ENCODE data around the gene STON2.

STON2 gene

DNA sequence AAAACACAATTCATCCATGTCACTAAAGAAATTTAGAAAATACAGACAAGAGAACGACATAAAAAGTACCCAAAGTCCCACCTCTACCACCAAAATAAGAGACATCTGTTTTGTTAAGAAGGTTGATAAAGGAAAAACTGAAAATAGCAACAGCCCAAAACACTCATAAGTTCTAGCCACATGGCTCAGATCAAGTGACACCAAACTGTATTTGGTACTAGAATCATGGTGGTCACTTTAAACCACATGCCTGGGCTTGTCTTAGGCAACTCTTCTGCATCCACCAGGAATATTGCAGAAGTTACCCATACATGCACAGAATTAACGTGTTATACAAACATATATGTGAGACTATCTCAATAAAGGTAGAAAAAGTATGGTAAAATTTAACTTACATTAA, 101.2 kb downstream of the STON2 start:
- DNase-seq: no peak

GRCh38 chr14:81298122-81298521, 102.0 kb downstream of the STON2 start:
- no peak for DNase-seq

DNA sequence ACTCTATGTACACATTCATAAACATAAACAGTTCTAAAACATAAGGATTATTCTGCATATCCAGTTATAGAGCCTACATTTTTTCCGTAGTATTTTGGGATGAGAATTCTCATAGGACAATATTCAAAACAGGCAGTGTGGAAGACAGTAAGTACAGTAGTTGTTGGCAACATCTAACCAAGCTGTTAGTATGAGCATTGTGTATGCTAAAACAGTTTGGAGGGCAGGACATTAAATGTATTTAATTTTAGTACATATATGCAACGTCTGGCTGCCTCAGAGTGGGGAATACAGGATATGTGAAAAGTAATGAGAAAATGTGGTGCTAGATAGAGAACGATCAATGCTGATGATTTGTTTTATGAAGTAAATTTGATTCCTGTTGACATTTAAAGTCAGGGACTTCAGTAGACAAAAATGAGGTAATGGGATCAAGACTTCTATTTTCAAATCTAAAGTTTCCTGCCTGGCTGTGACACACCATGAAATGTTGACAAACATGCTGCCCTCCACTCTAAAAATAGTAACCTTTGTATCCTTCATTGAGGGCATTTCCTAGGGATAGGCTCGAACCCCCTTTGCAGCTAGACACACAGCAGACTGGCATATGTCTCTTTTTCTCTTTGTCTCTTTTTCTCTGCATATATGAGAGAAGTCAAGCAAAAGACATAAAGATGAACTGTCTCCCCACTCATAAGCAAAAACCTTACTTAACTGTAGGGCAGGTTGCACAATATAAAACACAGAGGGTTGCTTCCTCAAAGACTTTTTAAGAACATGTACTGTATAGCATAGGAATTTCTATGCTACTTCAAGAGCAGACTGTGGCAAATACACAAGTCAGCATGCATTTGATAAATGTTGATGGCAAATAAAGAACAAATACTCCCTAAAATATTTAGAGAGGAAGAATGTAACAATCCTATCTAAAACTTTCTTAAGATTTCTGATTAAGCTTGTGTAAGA, 103.9 kb downstream of the STON2 start:
- peak; percentile 76 to 86 for DNase-seq

DNA sequence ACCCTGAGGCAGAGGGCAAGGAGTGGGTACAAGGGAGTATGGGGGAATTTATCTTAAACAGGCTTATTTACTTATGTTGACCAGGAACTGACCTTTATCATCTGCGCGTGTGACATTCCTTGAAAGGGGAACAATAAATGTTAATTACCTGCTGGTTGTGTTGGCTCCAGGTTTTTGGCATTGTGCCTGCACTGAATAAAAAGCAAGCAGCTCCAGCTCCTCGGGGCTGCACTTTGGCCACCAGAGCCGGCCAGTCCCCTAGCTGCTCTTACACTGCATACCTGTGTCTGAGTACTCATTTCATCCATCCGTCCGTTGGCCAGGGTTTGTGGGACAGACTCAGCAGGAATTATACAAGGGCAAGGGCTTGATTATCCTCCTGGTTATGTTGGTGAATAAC, 110.6 kb downstream of the STON2 start:
- no peak for DNase-seq

DNA sequence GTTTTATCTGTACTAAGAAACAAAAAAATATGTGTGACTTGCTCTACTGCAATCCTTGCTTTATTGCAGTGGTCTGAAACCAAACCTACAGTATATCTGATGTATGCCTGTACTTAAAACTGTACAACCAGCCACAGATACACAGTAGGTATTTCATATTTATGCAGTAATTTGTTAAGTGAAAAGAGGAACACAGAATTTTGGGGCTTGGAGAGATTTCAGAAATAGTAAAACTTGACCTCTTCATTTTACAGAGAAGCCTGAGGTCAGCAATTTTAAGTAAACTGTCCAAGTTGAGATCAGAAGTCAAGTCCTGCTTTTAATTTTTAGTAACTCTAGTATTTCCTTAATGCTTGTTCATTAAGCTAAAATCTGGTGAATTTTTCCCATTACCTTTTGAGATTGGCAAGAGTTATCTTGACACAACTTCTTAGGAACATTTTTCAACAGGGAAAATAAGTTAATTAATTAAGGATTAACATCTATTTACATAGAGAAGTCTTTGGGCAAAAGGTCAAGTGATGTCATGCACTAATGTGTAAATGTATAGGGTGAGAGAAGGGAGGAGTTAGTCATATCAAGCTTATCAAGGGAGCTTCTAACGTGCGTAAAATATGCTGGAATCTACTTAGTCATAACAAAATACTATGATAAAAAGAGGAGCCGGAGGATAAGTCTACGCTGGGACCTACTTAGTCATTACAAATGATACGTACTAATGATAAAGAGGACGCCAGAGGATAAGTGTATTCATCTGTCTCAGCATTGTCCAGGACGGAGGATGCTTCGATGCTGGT, 113.4 kb downstream of the STON2 start:
- DNase-seq: peak in 1 of 2 donors; percentile 22

DNA sequence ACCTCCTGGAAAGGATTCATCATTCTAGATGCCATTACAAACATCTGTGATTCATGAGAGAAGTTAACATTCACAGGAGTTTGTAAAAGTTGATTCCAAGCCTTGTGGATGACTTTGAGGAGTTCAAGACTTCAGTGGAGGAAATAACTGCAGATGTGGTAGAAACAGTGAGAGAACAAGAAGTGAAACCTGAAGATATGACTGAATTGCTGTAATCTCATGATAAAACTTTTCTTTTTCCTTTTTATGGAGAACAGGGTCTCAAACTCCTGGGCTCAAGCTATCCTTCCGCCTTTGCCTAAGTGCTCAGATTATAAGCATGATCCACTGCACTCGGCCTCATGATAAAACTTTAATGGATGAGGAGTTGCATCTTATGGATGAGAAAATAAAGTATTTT, 114.9 kb downstream of the STON2 start:
- DNase-seq: peak in 1 of 2 donors; percentile 25

- no peak for DNase-seq
Measured at GRCh38 chr14:81281332-81281731, 118.8 kb downstream of the STON2 start.

- DNase-seq: no peak
Measured at GRCh38 chr14:81280136-81280791, 119.9 kb downstream of the STON2 start.

DNA sequence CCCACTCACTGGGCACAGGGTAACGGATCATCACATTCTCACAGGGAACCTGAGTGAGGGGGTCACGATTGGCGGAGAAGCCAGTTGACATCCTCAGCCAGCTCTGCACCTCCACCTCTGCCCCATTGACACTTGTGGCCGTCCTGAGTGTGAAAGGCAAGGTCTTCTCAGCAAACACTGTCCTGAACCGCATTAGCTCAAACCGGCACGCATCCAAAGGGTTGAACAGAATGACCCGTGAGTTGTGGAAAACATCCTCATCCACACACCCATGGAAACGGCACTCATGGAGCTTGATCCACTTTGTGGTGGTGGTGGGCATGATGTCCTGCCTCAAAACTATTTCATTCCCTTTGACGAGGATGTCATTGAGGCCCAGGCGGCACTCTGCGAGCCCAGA, 123.0 kb downstream of the STON2 start:
- DNase-seq: no peak

DNA sequence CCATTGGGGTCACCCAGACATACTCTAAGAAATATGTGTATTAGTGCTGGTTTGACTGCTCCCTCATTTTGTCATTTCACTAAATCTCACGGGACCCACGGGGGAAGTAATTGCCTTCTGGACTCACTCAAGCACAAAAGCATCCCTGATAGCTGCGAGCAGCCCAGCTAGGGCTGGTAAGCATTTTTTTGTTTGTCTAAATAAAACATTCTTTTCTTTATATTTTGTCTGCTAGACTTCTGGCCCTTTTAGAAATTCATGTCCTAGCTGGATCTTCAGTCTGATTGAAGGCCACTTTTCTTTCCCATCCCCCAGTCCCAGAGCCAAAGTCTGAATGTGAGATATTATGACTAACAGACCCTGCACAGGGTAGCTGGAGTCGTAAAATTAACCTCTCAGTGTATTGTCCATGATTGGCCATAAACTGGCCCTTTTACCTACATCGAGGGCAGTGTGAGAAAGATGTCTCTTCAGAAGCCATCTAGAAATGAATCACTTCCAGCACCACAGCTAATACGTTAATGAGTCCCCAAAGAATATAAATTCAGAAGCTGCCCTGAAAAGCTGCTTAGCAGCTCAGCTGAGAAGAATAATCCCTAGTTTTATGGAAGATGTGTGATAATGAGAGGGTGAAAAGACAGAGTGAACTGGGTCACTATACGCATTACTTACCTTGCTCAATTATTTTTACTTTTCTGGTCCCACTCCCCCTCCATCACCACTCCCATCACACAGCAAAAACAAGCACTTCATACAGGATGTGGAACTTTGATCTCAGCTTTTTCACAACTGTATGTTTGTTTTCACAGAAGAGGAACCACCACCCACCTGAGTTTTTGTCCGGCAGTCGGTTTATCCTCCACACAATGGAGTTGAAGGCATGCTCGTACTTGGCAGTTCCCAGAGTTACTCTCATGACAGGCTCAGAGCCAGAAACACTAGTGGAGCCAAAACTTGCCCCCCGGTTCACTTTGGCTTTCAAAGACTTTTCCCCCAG, 123.8 kb downstream of the STON2 start:
- no peak for DNase-seq

DNA sequence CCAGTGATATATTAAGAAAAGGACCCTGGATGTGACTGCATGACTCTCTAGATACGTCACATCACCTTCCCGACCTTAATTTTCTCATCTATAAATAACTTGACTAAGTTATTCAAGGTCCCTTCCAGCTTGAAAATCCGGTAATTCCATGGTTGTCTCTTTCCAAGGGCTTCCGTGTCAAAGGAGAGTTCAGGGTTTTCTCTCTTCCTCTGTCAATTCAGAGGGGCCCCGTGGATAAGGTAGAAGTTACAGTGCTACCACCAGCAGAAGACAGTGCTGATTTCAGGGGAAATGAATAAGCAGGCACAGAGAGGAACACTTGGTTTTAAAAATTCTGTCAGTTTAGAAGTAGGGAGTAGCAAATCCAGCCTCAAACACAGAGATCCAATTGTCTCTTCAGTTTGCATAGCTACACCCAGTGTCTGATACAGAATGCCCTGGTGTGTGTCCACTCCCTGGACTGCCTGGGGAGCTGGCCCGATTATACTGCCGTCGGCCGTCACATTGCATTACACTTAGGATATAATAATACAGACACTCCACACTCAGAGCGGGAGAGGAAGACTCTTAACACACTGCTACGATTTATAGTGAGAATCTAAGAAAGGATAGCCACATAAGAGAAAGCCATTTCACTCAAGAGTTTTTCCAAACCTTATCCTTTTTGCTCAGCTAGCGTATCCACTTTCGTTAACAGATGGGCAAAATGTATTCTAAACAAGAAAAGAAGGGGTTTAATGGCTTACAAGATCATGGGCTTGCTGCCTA, 124.6 kb downstream of the STON2 start:
- DNase-seq: no peak

- DNase-seq: no peak
Measured at GRCh38 chr14:81273961-81274575, 126.1 kb downstream of the STON2 start.

DNA sequence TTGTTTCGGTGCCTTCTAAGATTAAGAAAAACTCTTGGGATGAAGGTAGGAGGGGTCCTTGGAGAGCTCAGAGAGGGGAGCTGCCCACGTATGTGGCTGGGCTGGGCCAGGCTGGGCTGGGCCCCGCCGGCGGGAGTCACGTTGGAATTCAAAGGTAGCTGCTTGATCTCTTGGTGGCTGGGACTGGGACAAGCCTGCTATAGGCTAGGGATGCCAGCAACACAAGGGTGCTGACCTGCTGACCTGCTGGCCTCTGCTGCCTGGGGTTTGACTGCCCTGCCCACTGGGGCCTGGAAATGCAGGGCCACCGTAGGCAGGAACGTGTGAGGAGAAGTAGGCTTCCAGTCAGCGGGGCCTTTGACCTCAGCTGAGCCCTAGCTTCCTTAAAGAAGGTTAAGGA, 126.6 kb downstream of the STON2 start:
- no peak for DNase-seq

DNA sequence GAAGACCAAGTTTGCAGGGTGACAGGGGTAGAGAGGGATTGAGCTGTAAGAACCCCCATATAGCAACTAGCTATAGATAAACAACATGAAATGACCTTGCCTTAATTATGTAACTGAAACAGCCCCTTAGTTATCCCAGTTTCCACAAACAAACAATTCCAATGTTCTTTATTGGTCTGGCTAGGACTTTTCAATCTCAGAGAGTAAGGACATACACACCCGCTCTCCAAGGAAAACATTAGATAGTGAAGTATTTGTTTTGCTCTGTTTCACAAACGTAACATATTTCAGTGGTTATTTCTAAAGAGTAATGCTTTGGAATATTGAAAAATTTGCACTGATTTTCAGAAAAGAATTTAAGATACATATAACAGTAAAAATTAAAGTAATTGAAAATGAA, 127.8 kb downstream of the STON2 start:
- DNase-seq: no peak

GRCh38 chr14:81269979-81270375, 130.1 kb downstream of the STON2 start:
- peak; percentile 10 to 43 for DNase-seq

GRCh38 chr14:81269100-81269978, 130.8 kb downstream of the STON2 start:
- DNase-seq: peak; percentile 77 to 87

DNA sequence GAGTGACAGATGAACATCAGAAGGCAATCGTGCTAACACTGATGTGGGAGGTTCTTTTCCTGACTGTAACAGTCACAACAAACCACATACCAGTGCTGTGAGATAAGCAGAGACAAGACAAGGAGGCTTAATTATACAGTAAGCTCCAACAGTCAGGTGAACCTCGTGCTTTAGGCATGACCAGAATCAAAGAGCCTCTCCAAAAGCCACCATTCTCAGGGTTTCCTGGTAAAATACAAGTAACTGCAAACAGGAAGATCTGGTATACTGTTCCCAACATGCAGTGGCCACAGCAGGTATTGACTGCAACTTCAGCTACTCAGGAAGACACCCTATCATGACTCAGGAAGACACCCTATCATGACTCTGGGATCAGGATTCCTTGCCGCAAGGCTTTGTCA, 132.1 kb downstream of the STON2 start:
- no peak for DNase-seq

DNA sequence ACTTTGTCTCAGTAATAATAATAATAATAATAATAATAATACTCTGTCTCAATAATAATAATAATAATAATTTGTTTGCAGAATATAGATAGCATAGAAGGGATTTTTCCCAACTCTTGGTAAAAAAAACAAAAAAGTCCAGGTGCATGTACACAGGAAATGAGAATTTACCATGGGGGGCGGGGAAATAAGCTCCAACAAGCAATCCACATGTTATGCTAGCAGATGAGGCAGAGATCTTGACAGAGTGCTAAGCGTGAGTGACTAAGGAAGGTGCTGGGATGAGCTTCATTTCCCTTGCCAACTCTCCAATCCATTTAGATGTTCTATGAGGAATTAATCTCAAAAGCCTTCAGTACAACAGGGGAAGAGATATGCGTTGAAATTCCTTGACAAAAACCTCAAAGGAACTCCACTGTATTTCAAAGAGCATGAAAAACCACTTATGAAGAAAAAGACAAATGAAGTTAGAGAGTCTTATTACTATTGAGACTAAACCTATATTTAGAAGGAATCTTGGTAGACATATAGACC, 134.4 kb downstream of the STON2 start:
- DNase-seq: no peak

DNA sequence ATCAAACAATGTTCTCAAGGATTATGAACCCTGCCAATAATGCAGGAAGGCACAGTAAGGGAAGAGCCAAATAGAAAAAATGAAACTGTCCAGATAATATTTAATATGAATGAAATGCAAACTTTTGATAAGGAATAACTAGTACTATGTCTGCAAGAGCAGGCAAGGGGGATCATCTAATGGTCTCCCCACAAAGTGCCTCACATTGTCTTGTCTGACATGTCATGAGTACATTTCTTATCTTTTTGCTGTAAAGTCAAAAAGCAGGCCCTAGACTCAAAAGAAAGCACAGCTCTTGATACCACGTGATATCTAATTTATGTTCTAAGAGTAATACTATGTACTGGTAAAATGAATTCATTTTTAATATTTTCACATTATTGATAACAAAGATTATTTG, 135.5 kb downstream of the STON2 start:
- no peak for DNase-seq

All from inflammatory macrophage (primary cell).